ENCODE measurements around the gene MRPS34.

Gene MRPS34

GRCh38 chr16:1770328-1771187, 2.4 kb downstream of the MRPS34 start:
- H3K36me3 ChIP-seq (ENCODE audit: control insufficient read depth, insufficient read depth, low read length) = peaks cover 32% of the 10 kb centered on the region
- DNase-seq (ENCODE audit: extremely low read depth, insufficient read length) = peak; percentile 67
- no peak for TF ChIP-seq CTCF (IDR thresholded peaks at IDR 0.05; ENCODE audit: insufficient read depth, low read length, poor library complexity, severe bottlenecking)
- H3K27me3 ChIP-seq (replicated peaks; ENCODE audit: control insufficient read depth, insufficient read depth, low read length) = no peaks in the 10 kb centered on the region
- peak overlapping the region; percentile 84 for H3K4me3 ChIP-seq (replicated peaks; ENCODE audit: low read depth, low read length)

GRCh38 chr16:1769402-1770300, 3.3 kb downstream of the MRPS34 start:
- Histone ChIP-seq H3K4me3 (replicated peaks; ENCODE audit: low read depth, low read length) (peak overlapping the region; percentile 84), H3K36me3 (ENCODE audit: control insufficient read depth, insufficient read depth, low read length) (peaks cover 38% of the 10 kb centered on the region), H3K27me3 (replicated peaks; ENCODE audit: control insufficient read depth, insufficient read depth, low read length) (no peaks in the 10 kb centered on the region)
- DNase-seq (ENCODE audit: extremely low read depth, insufficient read length) = no peak
- TF ChIP-seq CTCF (IDR thresholded peaks at IDR 0.05; ENCODE audit: insufficient read depth, low read length, poor library complexity, severe bottlenecking) = no peak

- no peak for TF ChIP-seq CTCF (IDR thresholded peaks at IDR 0.05; ENCODE audit: insufficient read depth, low read length, poor library complexity, severe bottlenecking)
- Histone ChIP-seq H3K27me3 (replicated peaks; ENCODE audit: control insufficient read depth, insufficient read depth, low read length) (no peaks in the 10 kb centered on the region), H3K36me3 (ENCODE audit: control insufficient read depth, insufficient read depth, low read length) (peaks cover 44% of the 10 kb centered on the region), H3K4me3 (replicated peaks; ENCODE audit: low read depth, low read length) (no peak overlapping the region)
- DNase-seq (ENCODE audit: extremely low read depth, insufficient read length) = no peak
Measured at GRCh38 chr16:1768767-1769401, 4.0 kb downstream of the MRPS34 start.

GRCh38 chr16:1768061-1768766, 4.7 kb downstream of the MRPS34 start:
- Histone ChIP-seq H3K27me3 (replicated peaks; ENCODE audit: control insufficient read depth, insufficient read depth, low read length) (no peaks in the 10 kb centered on the region), H3K4me3 (replicated peaks; ENCODE audit: low read depth, low read length) (no peak overlapping the region), H3K36me3 (ENCODE audit: control insufficient read depth, insufficient read depth, low read length) (peaks cover 45% of the 10 kb centered on the region)
- DNase-seq (ENCODE audit: extremely low read depth, insufficient read length) = no peak
- no peak for TF ChIP-seq CTCF (IDR thresholded peaks at IDR 0.05; ENCODE audit: insufficient read depth, low read length, poor library complexity, severe bottlenecking)

All from GM06990 (cell line).